Type B pancreatic cell (in vitro differentiated cells): Measurements from ENCODE around the gene DNAJC27. TPM values are rescaled to one million over a fixed set of nuclear protein-coding genes. Genes with fewer than 3 reads are reported as not detected.

ENCODE experiments used
- DNase-seq: peaks from one replicate; pipeline ENCODE4 v3.0.0; 2021; ENCODE audit warnings: mixed read lengths; ENCODE audit not compliant: unreplicated experiment; ENCODE audit errors: extremely low spot score
- H3K27ac Mint-ChIP-seq: 2 replicates; pipeline ENCODE4 v1.8.0; 2021; ENCODE audit warnings: mild to moderate bottlenecking, mixed read lengths
- H3K27me3 Mint-ChIP-seq: 2 replicates; pipeline ENCODE4 v1.8.0; 2021; ENCODE audit warnings: mixed read lengths
- H3K36me3 Mint-ChIP-seq: 2 replicates; pipeline ENCODE4 v1.8.0; 2021; ENCODE audit warnings: mixed read lengths
- H3K4me1 Mint-ChIP-seq: one replicate; pipeline ENCODE4 v1.8.0; 2021; ENCODE audit warnings: mixed read lengths; ENCODE audit not compliant: unreplicated experiment
- H3K4me3 Mint-ChIP-seq: 2 replicates; pipeline ENCODE4 v1.8.0; 2021; ENCODE audit warnings: mild to moderate bottlenecking, mixed read lengths
- H3K9me3 Mint-ChIP-seq: 2 replicates; pipeline ENCODE4 v1.8.0; 2021; ENCODE audit warnings: mixed read lengths
- total RNA-seq: library from RNA; stranded (reverse); gene quantifications from 2 replicates; pipeline ENCODE4 v1.2.1, GENCODE V29; 2021; ENCODE audit warnings: low replicate concordance
- TF ChIP-seq, protein P1 (sequence below): fragments of 200-600 bp; sonication (generic); conservative IDR thresholded peaks from 2 replicates; pipeline ENCODE4 v1.5.0; 2021; ENCODE audit warnings: antibody characterized with exemption, mild to moderate bottlenecking

DNAJC27 gene
- total RNA-seq, 1 donor from 2014 or later: 7.5 TPM

- no peak overlapping the region for H3K27ac Mint-ChIP-seq
- no peak overlapping the region for H3K4me3 Mint-ChIP-seq
- H3K27me3 Mint-ChIP-seq: no peaks in the 10 kb centered on the region
- no peak for DNase-seq
- H3K4me1 Mint-ChIP-seq: peaks cover 5% of the 10 kb centered on the region
- TF ChIP-seq, protein P1, sequence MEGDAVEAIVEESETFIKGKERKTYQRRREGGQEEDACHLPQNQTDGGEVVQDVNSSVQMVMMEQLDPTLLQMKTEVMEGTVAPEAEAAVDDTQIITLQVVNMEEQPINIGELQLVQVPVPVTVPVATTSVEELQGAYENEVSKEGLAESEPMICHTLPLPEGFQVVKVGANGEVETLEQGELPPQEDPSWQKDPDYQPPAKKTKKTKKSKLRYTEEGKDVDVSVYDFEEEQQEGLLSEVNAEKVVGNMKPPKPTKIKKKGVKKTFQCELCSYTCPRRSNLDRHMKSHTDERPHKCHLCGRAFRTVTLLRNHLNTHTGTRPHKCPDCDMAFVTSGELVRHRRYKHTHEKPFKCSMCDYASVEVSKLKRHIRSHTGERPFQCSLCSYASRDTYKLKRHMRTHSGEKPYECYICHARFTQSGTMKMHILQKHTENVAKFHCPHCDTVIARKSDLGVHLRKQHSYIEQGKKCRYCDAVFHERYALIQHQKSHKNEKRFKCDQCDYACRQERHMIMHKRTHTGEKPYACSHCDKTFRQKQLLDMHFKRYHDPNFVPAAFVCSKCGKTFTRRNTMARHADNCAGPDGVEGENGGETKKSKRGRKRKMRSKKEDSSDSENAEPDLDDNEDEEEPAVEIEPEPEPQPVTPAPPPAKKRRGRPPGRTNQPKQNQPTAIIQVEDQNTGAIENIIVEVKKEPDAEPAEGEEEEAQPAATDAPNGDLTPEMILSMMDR: no peak
- no peaks in the 10 kb centered on the region for H3K9me3 Mint-ChIP-seq
- peaks cover 11% of the 10 kb centered on the region for H3K36me3 Mint-ChIP-seq
Observed at GRCh38 chr2:24945907-24946306, 25.8 kb downstream of the DNAJC27 start.

GRCh38 chr2:24943427-24944053, 28.2 kb downstream of the DNAJC27 start:
- Mint-ChIP-seq H3K27me3 (no peaks in the 10 kb centered on the region), H3K4me1 (peaks cover 5% of the 10 kb centered on the region), H3K36me3 (peaks cover 11% of the 10 kb centered on the region), H3K4me3 (no peak overlapping the region), H3K27ac (no peak overlapping the region), H3K9me3 (no peaks in the 10 kb centered on the region)
- DNase-seq: no peak
- TF ChIP-seq, protein P1: no peak

- TF ChIP-seq, protein P1: no peak
- Mint-ChIP-seq H3K27me3 (no peaks in the 10 kb centered on the region), H3K4me3 (no peak overlapping the region), H3K27ac (no peak overlapping the region), H3K4me1 (no peaks in the 10 kb centered on the region), H3K9me3 (no peaks in the 10 kb centered on the region), H3K36me3 (no peaks in the 10 kb centered on the region)
- DNase-seq: no peak
Observed at GRCh38 chr2:24939353-24939752, 32.4 kb downstream of the DNAJC27 start.

DNA sequence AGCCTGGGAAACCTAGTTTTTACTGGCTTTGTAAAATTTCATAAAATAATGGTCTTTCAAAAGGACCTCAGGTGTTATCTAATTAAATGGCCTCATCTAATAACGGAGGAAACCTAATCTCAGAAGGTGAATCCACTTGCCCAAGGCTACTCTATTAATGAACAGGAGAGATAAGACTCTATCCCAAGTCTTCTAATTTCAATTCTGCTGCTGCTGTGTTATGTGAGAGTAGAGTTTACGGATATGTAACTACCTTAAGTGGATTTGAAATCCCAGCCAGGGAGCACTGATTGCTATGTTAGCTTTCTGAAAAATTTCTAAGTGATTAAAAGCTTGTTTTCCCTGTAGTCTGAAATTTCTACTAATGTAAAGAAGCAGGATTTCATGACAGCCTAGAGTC, 34.5 kb downstream of the DNAJC27 start:
- Mint-ChIP-seq H3K4me1 (no peaks in the 10 kb centered on the region), H3K9me3 (no peaks in the 10 kb centered on the region), H3K4me3 (no peak overlapping the region), H3K27me3 (peaks cover 2% of the 10 kb centered on the region), H3K27ac (no peak overlapping the region), H3K36me3 (no peaks in the 10 kb centered on the region)
- TF ChIP-seq, protein P1: no peak
- DNase-seq: no peak

DNA sequence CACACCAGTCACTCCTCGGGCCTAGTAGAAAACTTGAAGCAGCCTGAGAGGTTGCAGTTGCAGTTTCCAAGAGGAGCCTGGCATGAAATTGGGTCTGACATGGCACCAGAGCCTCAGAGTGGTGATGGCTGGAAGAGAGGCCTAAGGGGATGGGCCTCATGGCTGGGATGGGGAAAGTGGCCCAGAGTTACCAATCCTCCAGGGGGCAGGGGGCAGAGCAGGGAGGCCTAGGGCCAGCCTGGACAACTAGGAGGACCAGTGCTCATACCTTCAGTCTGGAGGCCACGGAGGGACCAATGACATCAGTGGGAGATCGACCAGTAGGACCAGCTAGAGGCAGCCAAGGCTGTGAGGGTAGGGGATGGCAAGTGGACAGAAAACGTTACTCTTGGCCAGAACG, 36.6 kb downstream of the DNAJC27 start:
- TF ChIP-seq, protein P1: no peak
- Mint-ChIP-seq H3K27ac (no peak overlapping the region), H3K9me3 (no peaks in the 10 kb centered on the region), H3K36me3 (no peaks in the 10 kb centered on the region), H3K27me3 (peaks cover 2% of the 10 kb centered on the region), H3K4me1 (no peaks in the 10 kb centered on the region), H3K4me3 (no peak overlapping the region)
- DNase-seq: no peak

GRCh38 chr2:24932715-24933114, 39.0 kb downstream of the DNAJC27 start:
- H3K36me3 Mint-ChIP-seq: no peaks in the 10 kb centered on the region
- H3K27ac Mint-ChIP-seq: no peak overlapping the region
- no peak for DNase-seq
- no peaks in the 10 kb centered on the region for H3K9me3 Mint-ChIP-seq
- TF ChIP-seq, protein P1: no peak
- H3K27me3 Mint-ChIP-seq: peaks cover 2% of the 10 kb centered on the region
- no peak overlapping the region for H3K4me3 Mint-ChIP-seq
- H3K4me1 Mint-ChIP-seq: no peaks in the 10 kb centered on the region
